A673 (cell line): ENCODE results near the gene PCED1A. TPM values are rescaled to one million over a fixed set of nuclear protein-coding genes. Genes with fewer than 3 reads are reported as not detected.

ENCODE experiments used
- BruUV-seq: library from RNA; stranded (reverse); fragments of 400-500 nt; replicated peaks from 2 replicates; lab custom pipeline; 2021; lab: Mats Ljungman, UMichigan
- CTCF ChIA-PET: fragments of 300-600 bp; sonication (Branson Sonifier 250); formaldehyde crosslinking; loops from one replicate; lab custom pipeline; 2022; ENCODE audit warnings: antibody characterized with exemption; lab: Charles Lee
- POLR2A ChIA-PET: fragments of 300-600 bp; sonication (Branson Sonifier 250); formaldehyde crosslinking; loops from one replicate; lab custom pipeline; 2022; ENCODE audit warnings: antibody characterized with exemption; ENCODE audit not compliant: low non-redundant PET; lab: Charles Lee
- DNase-seq: peaks from one replicate; pipeline ENCODE4 v3.0.0-alpha.2; 2015; ENCODE audit warnings: low spot score
- H3K27ac ChIP-seq: fragments of 200-600 bp; sonication (generic); 2 replicates; pipeline ENCODE4 v1.5.1; 2016; ENCODE audit warnings: mixed run types, low read depth, mild to moderate bottlenecking, mixed read lengths, antibody characterized with exemption, low read length; ENCODE audit not compliant: poor library complexity, severe bottlenecking
- H3K27me3 ChIP-seq: fragments of 200-600 bp; sonication (generic); replicated peaks from 2 replicates; pipeline ENCODE4 v1.6.1; 2017; ENCODE audit warnings: mixed run types, low read depth, mild to moderate bottlenecking, mixed read lengths, antibody characterized with exemption, low read length; ENCODE audit not compliant: insufficient read depth, poor library complexity
- H3K36me3 ChIP-seq: fragments of 200-600 bp; sonication (generic); 2 replicates; pipeline ENCODE4 v1.6.1; 2016; ENCODE audit warnings: mixed run types, mild to moderate bottlenecking, mixed read lengths, antibody characterized with exemption, low read length; ENCODE audit not compliant: insufficient read depth, poor library complexity, severe bottlenecking
- H3K4me1 ChIP-seq: fragments of 200-600 bp; sonication (generic); 2 replicates; pipeline ENCODE4 v1.6.1; 2017; ENCODE audit warnings: mixed run types, mild to moderate bottlenecking, mixed read lengths, antibody characterized with exemption, low read length; ENCODE audit not compliant: insufficient read depth, poor library complexity, severe bottlenecking
- H3K4me3 ChIP-seq: fragments of 200-600 bp; sonication (generic); 2 replicates; pipeline ENCODE4 v1.5.1; 2016; ENCODE audit warnings: low read depth, mixed run types, mild to moderate bottlenecking, mixed read lengths, low read length; ENCODE audit not compliant: poor library complexity, severe bottlenecking
- H3K9me3 ChIP-seq: fragments of 200-600 bp; sonication (generic); 2 replicates; pipeline ENCODE4 v1.6.1; 2016; ENCODE audit warnings: mixed run types, low read depth, mild to moderate bottlenecking, mixed read lengths, antibody characterized with exemption, low read length; ENCODE audit not compliant: poor library complexity, severe bottlenecking
- CTCF ChIP-seq: fragments of 300-800, 200-600 bp; sonication (generic); conservative IDR thresholded peaks from 2 replicates; pipeline ENCODE4 v1.5.1; 2017; ENCODE audit warnings: low read depth, mild to moderate bottlenecking, antibody characterized with exemption, low read length, moderate library complexity, mixed read lengths
- EZH2 ChIP-seq: fragments of 200-600 bp; sonication (generic); IDR thresholded peaks from 2 replicates; pipeline ENCODE4 v1.6.1; 2017; ENCODE audit warnings: borderline replicate concordance, low read depth, mild to moderate bottlenecking, mixed read lengths, antibody characterized with exemption, low read length; ENCODE audit not compliant: poor library complexity, severe bottlenecking
- intact Hi-C: fragments of 100-400 bp; cut with micrococcal nuclease; formaldehyde crosslinking; loops from one replicate; pipeline ENCODE4 v1.10.0; 2022; ENCODE audit not compliant: unreplicated experiment
- total RNA-seq: library from RNA; stranded (reverse); gene quantifications from 2 replicates; pipeline ENCODE4 v1.2.3, GENCODE V29; 2021

Gene PCED1A
- total RNA-seq, 1 experiment from 2014 or later, result 32.8 TPM

- no peak for TF ChIP-seq EZH2
- TF ChIP-seq CTCF, result no peak
- Histone ChIP-seq H3K27ac (no peak overlapping the region), H3K27me3 (no peaks in the 10 kb centered on the region), H3K4me3 (no peak overlapping the region), H3K9me3 (no peaks in the 10 kb centered on the region), H3K4me1 (no peaks in the 10 kb centered on the region), H3K36me3 (no peaks in the 10 kb centered on the region)
- ChIA-PET CTCF (no interaction called here), POLR2A (no interaction called here)
- no peak for DNase-seq
- no TSS peak for BruUV-seq
- intact Hi-C loops, result no loop called here
Observed at GRCh38 chr20:2849529-2849928, 9.1 kb upstream of the PCED1A start.

- no peak for DNase-seq
- Histone ChIP-seq H3K36me3 (no peaks in the 10 kb centered on the region), H3K27me3 (no peaks in the 10 kb centered on the region), H3K9me3 (no peaks in the 10 kb centered on the region), H3K27ac (no peak overlapping the region), H3K4me1 (no peaks in the 10 kb centered on the region), H3K4me3 (no peak overlapping the region)
- no TSS peak for BruUV-seq
- ChIA-PET POLR2A (no interaction called here), CTCF (no interaction called here)
- TF ChIP-seq EZH2, result no peak
- no peak for TF ChIP-seq CTCF
- intact Hi-C loops, result no loop called here
Observed at GRCh38 chr20:2847802-2848201, 7.3 kb upstream of the PCED1A start.

GRCh38 chr20:2846698-2847097 is 6.2 kb upstream of the PCED1A start:
- peaks cover under 1% of the 10 kb centered on the region for H3K4me1 ChIP-seq
- no peaks in the 10 kb centered on the region for H3K27me3 ChIP-seq
- BruUV-seq, result no TSS peak
- TF ChIP-seq CTCF (no peak), EZH2 (no peak)
- DNase-seq, result no peak
- H3K36me3 ChIP-seq, result no peaks in the 10 kb centered on the region
- POLR2A ChIA-PET, result no interaction called here
- no peak overlapping the region for H3K27ac ChIP-seq
- H3K9me3 ChIP-seq, result no peaks in the 10 kb centered on the region
- CTCF ChIA-PET, result no interaction called here
- H3K4me3 ChIP-seq, result no peak overlapping the region
- intact Hi-C loops, result no loop called here
